Measurements from ENCODE around the gene LRRTM4.

- no peak for TF ChIP-seq POLR2A (IDR thresholded peaks at IDR 0.05)
- no peak for TF ChIP-seq CTCF (IDR thresholded peaks at IDR 0.05)
Measured at GRCh38 chr2:77566131-77566530, 44.0 kb upstream of the LRRTM4 start.

Data from upper lobe of left lung (tissue), 4 donors.